NCI-H524 treated with DMSO at 0.1 percent for 48 hours (cell line): ENCODE data around the gene ADAMTS9.
A peak's percentile ranks its signal among the peaks of the same experiment; 100 is the strongest.

Experiments used
- DNase-seq: peaks from one replicate; lab custom pipeline; 2025; lab: John Stamatoyannopoulos, UW

ADAMTS9 gene

DNA sequence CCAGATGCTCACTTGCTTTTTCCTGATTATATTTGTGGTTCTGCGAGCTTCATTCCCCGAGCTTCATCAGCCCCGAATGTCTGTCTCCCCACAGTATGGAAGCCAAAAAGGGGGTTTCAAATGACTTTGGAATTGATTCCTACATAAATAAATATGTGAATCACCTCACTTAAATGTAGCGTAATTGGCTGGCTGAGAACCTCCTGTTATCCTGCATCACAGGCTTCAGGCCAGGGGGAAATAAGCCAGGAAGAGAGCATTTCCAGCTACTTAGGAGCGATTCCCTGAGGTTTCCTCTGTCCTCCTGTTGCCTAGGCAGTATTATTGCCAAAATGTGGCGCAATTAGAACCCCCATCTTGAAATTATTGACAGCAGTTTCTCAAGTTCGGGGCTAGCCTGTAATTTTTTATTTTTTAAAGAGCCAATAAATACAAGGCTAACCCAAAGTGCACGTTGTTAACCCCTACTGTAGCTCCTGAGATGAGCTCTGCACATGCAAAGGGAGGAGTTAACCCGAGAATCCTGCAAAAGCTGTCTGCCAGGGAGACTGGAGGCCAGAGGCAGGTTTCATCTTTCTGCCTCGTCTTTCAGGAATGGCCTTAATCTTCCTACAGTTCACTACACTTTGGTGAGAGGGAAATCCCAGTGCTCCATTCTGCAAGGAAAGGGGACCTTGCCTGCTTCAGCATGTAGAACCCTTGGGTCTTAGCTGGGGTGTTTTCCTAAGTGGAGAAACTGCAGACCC lies 148.2 kb downstream of the ADAMTS9 start:
- no peak for DNase-seq

DNA sequence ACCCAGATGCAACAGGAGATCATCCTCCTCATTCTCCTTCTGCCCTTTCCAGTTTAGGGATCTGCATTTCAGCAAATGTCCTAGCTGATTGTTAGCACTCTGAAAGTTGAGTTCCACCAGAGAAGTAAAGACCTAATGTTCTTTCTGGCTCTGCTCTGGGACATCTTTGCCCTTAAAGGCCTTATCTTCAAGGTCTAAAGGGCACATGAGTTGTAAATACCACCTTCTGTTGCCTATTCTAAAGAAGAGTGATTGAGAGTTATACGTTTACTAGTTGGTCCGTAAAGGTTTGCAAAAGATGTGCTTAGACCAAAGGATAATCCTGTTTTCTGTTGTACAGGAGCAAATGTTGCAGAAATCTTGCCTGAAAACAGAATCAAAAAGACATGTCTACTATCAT lies 151.6 kb downstream of the ADAMTS9 start:
- no peak for DNase-seq

DNA sequence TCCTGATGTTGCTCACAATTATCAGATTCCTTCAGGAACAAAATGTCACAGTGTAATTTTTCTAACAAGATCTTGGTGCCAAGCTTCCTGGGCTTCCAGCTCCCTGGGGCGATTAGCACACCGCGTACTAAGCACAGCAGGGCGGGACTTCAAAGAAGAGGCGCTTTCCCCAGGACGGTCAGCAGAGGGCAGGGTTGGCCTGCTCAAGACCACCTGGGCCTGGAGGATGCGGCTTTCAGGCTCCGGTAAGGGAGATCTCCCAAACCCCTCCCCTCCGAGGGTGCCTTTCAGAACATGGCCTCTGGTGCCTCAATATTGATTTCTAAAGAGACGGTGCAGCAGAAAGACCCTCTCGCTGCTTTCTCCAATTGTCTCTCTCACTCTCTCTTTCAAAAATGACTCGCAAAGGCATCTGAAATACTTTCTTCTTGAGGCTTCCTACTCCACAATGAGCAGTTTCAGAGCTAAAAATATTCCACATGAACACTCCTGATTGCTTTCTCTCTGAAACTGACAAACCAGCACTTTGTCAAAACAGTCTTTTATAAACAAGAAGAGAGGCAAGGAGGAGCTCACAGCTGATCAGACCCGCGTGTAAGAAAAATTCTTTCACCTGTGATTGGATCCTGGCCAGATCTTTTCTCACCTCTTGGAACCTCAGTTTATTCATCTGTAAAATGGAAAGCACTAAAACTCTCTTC lies 154.0 kb downstream of the ADAMTS9 start:
- peak; percentile 16 for DNase-seq

DNA sequence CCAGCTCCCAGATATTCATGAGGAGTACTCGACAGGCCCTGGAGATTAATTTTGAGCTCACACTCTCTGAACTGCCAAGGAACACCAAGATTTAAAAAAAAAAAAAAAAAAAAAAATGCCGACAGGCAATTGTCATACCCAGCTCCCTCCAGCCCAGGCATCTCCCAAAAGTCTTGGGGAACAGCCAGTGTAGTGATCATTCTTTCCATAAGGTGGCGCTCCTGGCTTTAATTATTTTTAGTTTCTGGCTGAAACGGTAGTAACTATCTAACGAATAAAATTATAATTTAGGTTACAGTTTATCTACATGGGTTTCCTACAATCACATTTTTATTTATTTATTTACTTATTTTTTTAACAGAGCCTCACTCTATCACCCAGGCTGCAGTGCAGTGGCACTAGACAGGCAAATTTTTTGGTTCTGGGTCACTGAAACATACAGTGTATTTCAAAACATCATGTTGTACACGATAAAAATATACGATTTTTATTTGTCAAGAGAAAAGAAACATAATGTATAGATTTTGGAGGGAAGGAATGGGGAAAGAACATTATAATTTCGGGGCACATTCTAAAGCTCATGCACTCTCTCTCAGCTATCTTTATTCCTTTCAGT lies 157.3 kb downstream of the ADAMTS9 start:
- DNase-seq: no peak

DNA sequence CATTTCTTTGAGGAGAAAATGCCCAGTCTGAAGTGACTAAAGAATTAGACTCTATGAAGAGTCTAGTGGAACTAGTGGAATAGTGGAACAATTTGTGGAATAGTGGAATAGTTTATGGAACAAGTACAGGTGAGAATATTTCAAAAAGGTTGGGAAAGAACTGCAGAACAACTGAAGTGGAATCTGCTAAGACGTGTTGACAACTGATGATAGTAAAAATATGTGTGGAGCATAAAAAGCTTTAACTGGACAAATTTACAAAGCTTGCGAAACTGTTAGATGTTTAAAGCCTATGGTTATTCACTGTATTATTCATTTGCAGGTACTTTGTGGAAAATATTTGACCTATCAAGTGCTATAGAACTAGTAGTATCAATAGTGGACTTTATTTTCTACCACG lies 164.5 kb downstream of the ADAMTS9 start:
- no peak for DNase-seq

DNA sequence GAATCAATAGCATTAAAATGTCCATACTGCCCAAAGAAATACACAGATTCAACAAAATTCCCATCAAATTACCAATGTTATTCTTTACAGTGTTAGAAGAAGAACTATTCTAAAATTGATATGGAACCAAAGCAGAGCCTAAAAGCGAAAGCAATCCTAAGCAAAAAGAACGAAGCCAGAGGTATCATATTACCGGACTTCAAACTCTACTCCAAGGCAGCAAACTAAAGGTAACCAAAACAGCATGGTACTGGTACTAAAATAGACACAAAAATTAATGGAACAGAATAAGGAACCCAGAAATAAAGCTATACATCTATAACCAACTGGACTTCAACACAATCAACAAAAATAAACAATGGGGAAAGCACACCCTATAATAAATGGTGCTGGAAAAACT lies 167.5 kb downstream of the ADAMTS9 start:
- DNase-seq: no peak

DNA sequence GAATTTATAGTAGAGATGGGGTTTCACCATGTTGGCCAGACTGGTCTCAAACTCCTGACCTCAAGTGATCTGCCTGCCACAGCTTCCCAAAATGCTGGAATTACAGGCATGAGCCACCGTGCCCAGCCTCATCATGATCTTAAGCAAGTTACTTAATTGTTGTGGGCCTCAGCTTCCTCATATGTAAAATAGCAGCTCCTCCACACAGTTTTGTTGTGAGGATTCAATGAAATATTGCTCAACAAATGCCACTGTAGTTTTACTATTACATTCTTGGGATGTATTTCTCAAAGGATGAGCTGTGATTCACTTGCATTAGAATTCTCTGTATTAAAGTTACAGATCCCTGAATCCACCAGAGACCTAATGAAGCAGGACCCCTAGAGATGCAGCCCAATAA lies 168.8 kb downstream of the ADAMTS9 start:
- no peak for DNase-seq

DNA sequence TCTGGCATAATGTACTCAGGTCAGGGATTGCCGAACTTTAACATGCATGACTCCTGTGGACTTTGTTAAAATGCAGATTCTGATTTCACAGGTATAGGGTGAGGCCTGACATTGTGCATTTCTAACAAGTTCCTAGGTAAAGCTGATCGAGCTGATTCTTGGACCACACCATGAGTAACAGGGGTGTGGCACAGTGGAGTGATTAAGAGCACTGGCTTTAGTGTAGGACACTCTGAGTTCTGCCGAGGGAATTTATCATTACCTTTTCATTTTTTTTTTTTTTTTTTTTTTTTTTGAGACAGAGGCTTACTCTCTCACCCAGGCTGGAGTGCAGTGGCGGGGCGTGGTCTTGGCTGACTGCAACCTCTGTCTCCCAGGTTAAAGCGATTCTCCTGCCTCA lies 169.3 kb downstream of the ADAMTS9 start:
- DNase-seq: no peak

DNA sequence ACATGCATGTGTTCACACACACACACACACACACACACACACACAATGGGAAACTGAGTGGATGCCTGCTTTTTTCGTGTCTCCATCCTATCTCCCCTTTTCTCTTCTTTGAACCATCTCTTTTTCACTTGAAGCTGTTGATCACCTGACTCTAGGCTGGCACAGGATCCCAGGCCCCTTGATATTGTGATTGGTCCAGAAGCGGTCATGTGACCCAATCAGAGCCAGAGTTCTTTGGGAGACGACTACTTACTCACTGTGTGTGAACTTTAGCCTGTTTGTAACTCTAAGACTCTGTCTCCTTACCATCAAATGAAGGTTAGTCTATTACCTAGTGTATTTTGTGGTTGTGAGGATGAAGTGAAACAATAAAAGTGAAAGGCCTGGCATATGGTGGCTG lies 172.9 kb downstream of the ADAMTS9 start:
- DNase-seq: no peak

DNA sequence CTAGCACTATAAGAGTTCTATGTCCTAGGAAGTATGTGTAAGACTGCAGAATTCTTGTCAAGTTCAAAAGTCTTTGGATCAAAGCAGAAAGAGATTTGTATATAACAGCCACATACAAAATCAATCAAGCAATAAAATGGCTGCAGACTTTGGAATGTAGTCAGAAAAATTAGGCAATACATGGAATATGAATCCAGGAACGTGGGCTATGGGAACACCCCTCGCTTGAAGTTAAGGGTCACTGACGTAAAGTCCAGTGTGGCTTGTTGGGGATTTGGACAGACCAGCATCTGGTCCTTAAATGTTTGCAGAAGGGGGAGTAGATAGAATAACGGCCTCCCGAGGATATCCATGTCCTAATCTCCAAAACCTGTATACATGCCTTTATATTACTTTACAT lies 178.6 kb downstream of the ADAMTS9 start:
- no peak for DNase-seq

DNA sequence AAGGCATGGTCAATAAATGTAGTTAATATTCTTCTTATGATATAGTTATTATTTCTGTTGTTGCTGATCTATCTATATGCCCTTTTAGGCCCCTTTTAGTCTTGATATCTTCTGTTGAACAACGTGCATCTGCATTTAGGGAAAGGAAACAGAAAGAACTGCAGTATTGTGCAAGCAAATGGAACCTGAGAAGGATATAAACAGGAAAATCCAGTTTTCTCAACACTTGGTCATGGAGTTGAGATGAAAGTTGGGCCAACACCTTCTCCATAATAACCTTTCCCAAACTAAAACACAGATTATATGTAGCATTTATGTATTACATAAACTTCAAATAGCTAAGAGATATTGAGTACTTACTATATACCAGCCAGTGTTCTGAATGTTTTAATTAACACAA lies 179.7 kb downstream of the ADAMTS9 start:
- DNase-seq: no peak

DNA sequence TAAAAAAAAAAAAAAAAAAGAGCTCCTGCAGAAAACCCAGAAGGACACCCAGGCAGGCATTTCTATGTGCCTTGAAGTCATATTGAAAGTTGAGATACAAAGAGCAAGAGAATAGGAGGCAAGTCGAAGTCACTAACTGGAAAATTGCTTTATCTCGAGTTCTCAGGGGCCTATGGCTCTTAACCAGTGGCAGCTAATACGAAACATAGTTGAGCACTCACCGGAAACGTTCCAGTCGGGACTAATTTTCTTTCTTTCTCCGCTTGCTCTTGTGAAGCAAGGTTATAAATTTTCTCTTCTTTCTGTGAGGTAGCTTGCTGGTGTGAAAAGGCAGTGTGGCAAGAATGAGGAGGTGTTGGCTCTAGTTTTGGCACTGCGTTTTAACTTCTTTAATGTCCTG lies 181.5 kb downstream of the ADAMTS9 start:
- no peak for DNase-seq

DNA sequence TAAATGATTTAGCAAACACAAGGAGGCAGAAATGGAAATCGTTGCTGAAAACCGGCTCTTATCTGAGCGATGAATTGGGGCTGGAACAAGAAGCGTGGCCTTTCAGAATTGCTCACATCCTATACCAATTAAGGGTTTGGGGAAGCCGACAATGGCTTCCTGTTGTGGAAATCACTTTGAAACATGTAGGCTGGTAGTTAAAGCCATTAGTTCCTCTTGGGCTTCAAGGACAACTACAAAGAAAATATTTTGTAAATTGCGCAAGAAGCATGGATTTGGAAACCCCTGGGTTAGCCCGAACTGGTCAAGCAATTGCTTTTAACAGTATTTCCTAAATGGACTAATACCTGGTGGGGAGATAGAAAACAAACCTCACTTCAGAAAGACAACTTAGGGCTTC lies 182.4 kb downstream of the ADAMTS9 start:
- DNase-seq: no peak

DNA sequence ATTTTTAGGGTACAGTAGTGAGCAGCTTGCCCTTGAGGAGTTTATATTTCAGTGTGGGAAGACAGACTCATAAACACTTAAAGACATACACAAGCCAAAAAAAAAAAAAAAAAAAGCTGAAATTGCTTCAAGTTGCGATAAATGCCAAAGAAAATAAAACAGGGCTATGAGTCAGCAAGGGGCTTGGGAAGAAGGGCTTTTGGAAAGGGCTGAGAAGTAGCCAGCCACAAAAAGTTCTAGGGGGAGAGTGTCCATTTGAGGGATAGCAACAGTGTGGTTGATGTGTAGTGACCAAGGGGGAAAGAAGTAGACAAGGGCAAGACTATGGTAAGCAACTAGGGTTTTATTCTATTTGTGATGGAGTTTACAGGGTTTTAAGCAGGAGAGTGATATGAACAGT lies 185.5 kb downstream of the ADAMTS9 start:
- DNase-seq: no peak

DNA sequence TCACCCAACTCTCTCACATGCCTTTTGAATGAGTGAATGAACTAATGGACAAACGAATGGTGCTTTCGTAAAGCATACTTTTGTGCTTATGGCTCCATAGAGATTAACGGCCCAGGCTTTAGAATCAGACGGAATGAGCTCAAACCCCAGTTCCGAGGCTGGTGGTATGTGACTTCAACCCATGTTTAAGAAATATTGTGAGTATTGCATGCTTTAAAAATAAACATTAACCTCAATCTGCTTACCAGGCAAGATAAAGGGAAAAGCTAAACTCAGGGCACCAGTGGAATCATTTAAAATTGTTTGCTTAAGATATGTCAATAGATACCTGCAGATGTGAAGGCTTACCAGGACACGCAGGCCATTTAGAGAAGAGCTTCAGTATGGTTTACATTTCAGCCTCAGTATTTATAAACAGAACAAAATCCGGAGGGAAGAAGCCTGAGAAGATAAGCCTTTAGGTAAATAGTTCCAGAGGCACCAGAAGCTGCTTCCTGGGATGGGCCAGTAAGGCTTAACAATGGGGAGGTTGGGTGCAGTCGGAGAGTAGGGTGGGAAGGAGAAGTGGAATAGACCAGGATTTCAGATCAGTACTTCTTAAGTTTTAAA lies 186.4 kb downstream of the ADAMTS9 start:
- DNase-seq: no peak

DNA sequence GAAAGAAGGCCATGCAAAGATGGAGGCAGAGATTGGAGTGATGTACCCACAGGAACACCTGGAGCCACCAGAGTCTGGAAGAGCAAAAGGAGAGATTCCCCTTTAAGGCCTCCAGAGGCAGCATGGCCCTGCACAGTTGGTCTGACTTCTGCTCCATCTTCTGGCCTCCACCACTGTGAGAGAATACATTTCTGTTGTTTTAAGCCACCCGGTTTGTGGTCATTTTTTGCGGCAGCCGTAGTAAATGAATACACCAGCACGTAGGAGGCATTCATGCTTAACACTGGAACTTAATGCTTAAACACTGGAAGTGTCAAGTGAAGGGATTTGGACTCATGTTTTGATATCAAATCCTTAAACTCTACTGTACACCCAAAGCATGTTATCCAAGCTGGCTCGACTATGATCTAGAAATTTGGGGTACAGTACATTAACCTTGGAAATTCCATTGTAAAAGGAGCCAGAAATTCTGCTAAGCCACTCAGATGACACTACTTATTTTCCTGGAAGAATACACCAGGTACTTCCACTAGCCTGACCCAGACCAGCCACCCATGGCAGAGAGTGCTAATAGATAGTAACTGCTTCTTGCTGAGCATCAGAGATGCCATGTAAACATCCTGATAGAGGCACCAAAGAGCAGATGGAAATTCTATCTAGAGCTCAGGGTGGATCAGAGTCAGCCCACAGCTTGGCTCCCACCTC lies 190.9 kb downstream of the ADAMTS9 start:
- no peak for DNase-seq

DNA sequence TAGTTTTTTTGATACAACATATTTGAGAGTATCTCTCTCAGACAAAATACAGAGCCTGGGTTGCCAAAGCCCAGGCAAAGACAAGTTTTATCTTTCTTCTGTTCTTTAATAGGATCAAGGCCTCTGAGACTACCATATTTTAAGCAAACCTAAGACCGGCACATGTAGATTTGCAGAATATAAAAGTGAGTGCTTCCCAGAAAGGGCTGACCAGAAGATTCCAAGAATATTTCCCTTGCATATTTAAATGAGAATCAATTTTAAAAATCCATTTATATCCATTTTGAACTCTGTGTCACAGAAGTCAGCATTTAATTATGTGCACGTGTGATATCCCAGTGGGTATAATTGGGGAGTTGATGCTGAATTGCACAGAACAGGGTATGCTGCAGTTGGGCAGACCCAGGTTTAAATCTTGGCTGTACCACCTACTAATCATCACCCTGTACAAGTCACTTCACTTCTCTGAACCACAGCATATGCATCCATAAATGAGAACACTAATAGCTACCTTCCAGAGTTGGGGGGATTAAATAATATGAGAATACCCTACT lies 191.9 kb downstream of the ADAMTS9 start:
- no peak for DNase-seq

DNA sequence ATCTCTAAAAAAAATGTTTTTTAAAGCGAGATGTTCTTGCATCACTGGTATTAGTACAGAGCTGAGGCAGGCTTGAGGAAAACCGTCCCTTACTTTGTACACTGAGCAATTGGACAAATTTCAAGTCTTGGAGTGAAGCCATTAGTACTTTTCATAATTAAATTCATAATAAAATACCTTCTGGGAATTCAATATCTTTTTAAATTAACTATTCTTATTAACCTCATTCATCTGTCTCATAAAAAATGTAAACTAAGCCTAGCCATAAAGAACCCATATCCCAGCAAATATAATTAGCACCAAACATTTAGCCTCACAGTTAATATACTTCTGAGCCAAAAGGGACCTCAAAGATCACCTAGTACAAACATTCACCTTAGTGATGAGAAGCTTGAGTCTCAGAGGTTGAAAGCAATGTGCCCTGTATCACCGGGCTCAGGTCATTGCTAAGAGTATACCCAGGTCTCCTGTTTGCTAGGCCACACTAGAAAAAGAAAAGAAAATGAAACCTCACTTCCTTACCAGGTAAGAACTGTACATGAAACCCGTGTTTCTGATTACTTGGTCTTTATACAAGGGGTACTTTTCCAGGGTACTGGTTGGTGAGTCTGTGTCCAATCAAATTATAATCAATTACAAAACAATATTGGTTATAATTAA lies 192.5 kb downstream of the ADAMTS9 start:
- DNase-seq: no peak

DNA sequence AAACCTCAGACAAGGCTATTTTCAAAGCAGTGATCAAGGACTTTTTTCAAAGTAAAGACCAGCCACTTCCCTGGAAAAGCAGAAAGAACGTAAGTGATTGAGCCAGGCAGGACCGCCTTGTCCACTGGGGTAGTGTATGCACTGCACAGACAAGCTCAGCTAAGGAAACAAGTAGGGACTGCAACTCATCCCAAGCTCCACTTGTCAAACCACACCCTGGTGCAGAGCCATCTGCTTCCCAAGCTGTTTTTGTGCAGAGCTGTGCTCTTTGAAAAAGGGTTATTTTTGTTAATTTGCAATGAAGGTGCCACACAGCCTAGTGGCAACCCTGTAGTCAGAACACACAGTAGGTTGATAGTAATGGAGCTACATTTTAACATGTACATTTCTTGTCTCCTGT lies 193.3 kb downstream of the ADAMTS9 start:
- DNase-seq: peak; percentile 69

DNA sequence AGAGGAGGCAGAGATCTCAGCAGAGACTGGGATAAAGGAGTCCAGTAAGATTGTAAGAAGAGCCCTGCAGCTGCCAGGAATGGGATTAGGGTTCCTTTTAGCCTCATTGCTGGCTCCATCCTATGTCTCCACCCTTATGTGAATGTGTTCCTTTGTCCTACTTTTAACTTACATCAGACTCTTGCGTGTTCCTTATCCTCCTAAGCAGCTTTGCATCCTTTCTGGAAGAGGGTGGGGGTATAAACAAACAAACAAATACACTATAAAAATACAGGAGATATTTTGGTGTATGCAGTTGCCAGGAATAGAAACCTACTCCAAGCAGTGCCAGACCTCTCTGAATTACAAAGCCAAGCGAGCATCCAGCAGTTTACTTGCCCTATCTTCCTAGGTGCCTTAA lies 194.7 kb downstream of the ADAMTS9 start:
- DNase-seq: no peak

DNA sequence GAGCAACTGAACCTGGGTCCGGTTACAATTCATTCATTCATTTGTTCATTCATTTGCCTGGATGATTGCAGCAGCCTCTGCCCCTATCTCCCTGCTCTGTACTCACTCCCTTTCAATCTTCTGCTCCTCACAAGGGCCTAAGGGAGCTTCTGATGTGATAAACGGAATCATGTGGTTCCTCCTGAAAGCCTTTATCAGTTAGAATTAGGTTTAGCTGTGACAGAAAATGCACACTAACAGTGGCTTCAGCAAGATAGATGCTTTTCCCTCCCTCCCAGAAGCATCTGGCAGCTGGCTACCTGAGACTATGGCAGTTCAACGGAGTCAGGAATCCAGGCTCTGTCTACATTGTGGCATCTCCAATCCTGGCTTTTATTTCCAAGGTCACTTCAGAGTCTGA lies 196.0 kb downstream of the ADAMTS9 start:
- DNase-seq: no peak
